HG03457 (cell line): ENCODE results near the gene CLDN6.

ENCODE experiments used
- ATAC-seq: cut with Tn5 transposase; IDR thresholded peaks from one replicate; pipeline ENCODE4 v1.9.1; 2021; ENCODE audit warnings: moderate number of reproducible peaks; ENCODE audit not compliant: unreplicated experiment

CLDN6 gene

GRCh38 chr16:2973093-2973492 lies 44.9 kb downstream of the CLDN6 start:
- no peak for ATAC-seq

- ATAC-seq = no peak
These were observed 45.8 kb downstream of the CLDN6 start for GRCh38 chr16:2971985-2972784.

GRCh38 chr16:2971134-2971984 lies 46.6 kb downstream of the CLDN6 start:
- ATAC-seq = no peak

- no peak for ATAC-seq
These were observed 47.4 kb downstream of the CLDN6 start for GRCh38 chr16:2970563-2970962.

- peak; percentile 4 for ATAC-seq
These were observed 48.1 kb downstream of the CLDN6 start for GRCh38 chr16:2969545-2970521.

- ATAC-seq = peak; percentile 45
These were observed 49.0 kb downstream of the CLDN6 start, which contains the start of gene PAQR4 for GRCh38 chr16:2968738-2969544. PAQR4 (plus strand) TSS chr16:2969348; CDS start chr16:2969675, 327 bp downstream.

- no peak for ATAC-seq
These were observed 49.6 kb downstream of the CLDN6 start for GRCh38 chr16:2968368-2968737.

GRCh38 chr16:2967721-2968161 lies 50.2 kb downstream of the CLDN6 start:
- no peak for ATAC-seq

- ATAC-seq = no peak
These were observed 50.8 kb downstream of the CLDN6 start for GRCh38 chr16:2967211-2967631.

GRCh38 chr16:2966808-2967191 lies 51.2 kb downstream of the CLDN6 start:
- no peak for ATAC-seq

- ATAC-seq = no peak
These were observed 51.8 kb downstream of the CLDN6 start for GRCh38 chr16:2966043-2966807.
